ENCODE measurements around the gene NPSR1. TPM values are rescaled to one million over a fixed set of nuclear protein-coding genes. Genes with fewer than 3 reads are reported as not detected.

NPSR1 gene
- total and polyA plus RNA-seq, 9 of the 15 experiments (the other 6 are each of a cell fraction or from before 2014, with no cell fraction given), result not detected

DNA sequence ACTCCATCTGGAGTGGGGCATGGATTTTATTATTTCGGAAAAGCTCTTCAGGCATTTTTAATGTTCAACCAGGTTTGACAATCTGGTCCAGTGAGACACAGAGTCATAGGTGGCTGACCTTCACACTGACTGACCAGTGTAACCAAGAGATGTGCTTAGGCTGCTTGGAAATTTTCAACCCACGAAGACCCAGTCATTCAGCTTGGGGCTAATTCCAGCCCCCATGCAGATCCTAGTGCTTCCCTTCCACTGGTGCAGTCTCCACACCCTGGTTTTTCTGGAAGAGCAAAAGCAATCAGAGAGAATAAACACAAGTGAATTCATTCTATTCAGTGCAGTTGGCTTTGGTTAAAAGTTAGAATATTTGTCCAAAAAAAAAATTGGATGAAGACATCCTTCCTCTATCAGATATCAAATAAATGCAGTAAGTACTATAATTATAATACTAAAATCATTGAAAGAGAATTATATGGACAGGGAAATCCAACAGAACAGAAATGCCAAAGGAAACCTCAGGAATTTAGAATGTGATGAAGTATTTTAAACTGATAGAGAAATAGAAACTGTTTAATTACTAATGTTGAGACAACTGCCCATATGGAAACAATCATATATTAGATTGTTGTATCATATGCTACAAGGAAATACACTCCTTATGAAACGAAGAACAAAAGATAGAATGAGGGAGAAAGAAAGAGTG, 178.0 kb downstream of the NPSR1 start:
- no peak for FAIRE-seq
- Histone ChIP-seq H2AFZ (ENCODE audit: low read depth, low read length) (no peak overlapping the region), H3K9me1 (ENCODE audit: control insufficient read depth, insufficient read depth, low read length) (no peaks in the 10 kb centered on the region), H3K36me3 (ENCODE audit: control insufficient read depth, insufficient read depth, low read length) (no peaks in the 10 kb centered on the region), H3K9ac (ENCODE audit: insufficient read depth in 1 of 2, low read depth in 2 of 2, low read length in 2 of 2) (no peak overlapping the region), H3K27me3 (ENCODE audit: control insufficient read depth in 2 of 2, insufficient read depth in 2 of 2, low read length in 2 of 2) (no peaks in the 10 kb centered on the region; a peak in 1 of 5 replicates), H3K79me2 (ENCODE audit: control insufficient read depth, insufficient read depth, low read length) (no peaks in the 10 kb centered on the region), H3K4me1 (replicated peaks in 1 of 2; ENCODE audit: control insufficient read depth in 2 of 2, insufficient read depth in 2 of 2, low read length in 2 of 2) (no peaks in the 10 kb centered on the region), H3K4me2 (ENCODE audit: insufficient read depth, low read length) (no peak overlapping the region), H4K20me1 (replicated peaks; ENCODE audit: control insufficient read depth, insufficient read depth, low read length) (no peaks in the 10 kb centered on the region), H3K4me3 (no peak overlapping the region), H3K9me3 (replicated peaks; ENCODE audit: control insufficient read depth, insufficient read depth, low read depth, low read length) (no peaks in the 10 kb centered on the region), H3K27ac (ENCODE audit: extremely low read depth, low read depth, low read length) (no peak overlapping the region)
- in situ Hi-C loops (cut with MboI) (no loop called here), intact Hi-C loops (cut with micrococcal nuclease) (no loop called here)
- WGBS (ENCODE audit: insufficient coverage, low coverage, missing lambda C conversion rate), result 0% methylated on average over 3 of the region's 3 CpGs
- DNase-seq (ENCODE audit: extremely low read depth in 1 of 4, low spot score in 3 of 4), result no peak
- no peak for ATAC-seq
- no TSS peak for BruUV-seq (replicated peaks)
- ChIA-PET POLR2A (no interaction called here), CTCF (ENCODE audit: low intra/inter-chr PET ratio) (no interaction called here)
- TF ChIP-seq, protein P1, sequence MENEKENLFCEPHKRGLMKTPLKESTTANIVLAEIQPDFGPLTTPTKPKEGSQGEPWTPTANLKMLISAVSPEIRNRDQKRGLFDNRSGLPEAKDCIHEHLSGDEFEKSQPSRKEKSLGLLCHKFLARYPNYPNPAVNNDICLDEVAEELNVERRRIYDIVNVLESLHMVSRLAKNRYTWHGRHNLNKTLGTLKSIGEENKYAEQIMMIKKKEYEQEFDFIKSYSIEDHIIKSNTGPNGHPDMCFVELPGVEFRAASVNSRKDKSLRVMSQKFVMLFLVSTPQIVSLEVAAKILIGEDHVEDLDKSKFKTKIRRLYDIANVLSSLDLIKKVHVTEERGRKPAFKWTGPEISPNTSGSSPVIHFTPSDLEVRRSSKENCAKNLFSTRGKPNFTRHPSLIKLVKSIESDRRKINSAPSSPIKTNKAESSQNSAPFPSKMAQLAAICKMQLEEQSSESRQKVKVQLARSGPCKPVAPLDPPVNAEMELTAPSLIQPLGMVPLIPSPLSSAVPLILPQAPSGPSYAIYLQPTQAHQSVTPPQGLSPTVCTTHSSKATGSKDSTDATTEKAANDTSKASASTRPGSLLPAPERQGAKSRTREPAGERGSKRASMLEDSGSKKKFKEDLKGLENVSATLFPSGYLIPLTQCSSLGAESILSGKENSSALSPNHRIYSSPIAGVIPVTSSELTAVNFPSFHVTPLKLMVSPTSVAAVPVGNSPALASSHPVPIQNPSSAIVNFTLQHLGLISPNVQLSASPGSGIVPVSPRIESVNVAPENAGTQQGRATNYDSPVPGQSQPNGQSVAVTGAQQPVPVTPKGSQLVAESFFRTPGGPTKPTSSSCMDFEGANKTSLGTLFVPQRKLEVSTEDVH (IDR thresholded peaks at IDR 0.05; ENCODE audit: low read depth, partially characterized antibody), result no peak
- TF ChIP-seq FOXJ2 (tag; IDR thresholded peaks at IDR 0.05) (no peak), CHD2 (IDR thresholded peaks at IDR 0.05; ENCODE audit: low read depth, low read length) (no peak), NR1H2 (CRISPR knock-in tag; IDR thresholded peaks at IDR 0.05) (no peak), SREBF2 (CRISPR knock-in tag; IDR thresholded peaks at IDR 0.05) (no peak), RHOXF2B (CRISPR knock-in tag; conservative IDR thresholded peaks at IDR 0.05) (no peak), ERF (CRISPR knock-in tag; IDR thresholded peaks at IDR 0.05) (no peak), ILK (tag; IDR thresholded peaks at IDR 0.05; ENCODE audit: borderline replicate concordance, low read depth) (no peak), OTX1 (CRISPR knock-in tag; IDR thresholded peaks at IDR 0.05) (no peak), RNF2 (IDR thresholded peaks at IDR 0.05) (no peak), KHSRP (IDR thresholded peaks at IDR 0.05) (no peak)
- TF ChIP-seq, protein P2, sequence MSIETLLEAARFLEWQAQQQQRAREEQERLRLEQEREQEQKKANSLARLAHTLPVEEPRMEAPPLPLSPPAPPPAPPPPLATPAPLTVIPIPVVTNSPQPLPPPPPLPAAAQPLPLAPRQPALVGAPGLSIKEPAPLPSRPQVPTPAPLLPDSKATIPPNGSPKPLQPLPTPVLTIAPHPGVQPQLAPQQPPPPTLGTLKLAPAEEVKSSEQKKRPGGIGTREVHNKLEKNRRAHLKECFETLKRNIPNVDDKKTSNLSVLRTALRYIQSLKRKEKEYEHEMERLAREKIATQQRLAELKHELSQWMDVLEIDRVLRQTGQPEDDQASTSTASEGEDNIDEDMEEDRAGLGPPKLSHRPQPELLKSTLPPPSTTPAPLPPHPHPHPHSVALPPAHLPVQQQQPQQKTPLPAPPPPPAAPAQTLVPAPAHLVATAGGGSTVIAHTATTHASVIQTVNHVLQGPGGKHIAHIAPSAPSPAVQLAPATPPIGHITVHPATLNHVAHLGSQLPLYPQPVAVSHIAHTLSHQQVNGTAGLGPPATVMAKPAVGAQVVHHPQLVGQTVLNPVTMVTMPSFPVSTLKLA (conservative IDR thresholded peaks at IDR 0.05), result no peak
- TF ChIP-seq, protein P3, sequence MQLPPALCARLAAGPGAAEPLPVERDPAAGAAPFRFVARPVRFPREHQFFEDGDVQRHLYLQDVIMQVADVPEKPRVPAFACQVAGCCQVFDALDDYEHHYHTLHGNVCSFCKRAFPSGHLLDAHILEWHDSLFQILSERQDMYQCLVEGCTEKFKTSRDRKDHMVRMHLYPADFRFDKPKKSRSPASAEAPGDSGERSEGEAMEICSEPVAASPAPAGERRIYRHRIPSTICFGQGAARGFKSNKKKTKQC (CRISPR knock-in tag; IDR thresholded peaks at IDR 0.05), result no peak
- TF ChIP-seq, protein P4, sequence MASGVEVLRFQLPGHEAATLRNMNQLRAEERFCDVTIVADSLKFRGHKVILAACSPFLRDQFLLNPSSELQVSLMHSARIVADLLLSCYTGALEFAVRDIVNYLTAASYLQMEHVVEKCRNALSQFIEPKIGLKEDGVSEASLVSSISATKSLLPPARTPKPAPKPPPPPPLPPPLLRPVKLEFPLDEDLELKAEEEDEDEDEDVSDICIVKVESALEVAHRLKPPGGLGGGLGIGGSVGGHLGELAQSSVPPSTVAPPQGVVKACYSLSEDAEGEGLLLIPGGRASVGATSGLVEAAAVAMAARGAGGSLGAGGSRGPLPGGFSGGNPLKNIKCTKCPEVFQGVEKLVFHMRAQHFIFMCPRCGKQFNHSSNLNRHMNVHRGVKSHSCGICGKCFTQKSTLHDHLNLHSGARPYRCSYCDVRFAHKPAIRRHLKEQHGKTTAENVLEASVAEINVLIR (CRISPR knock-in tag; IDR thresholded peaks at IDR 0.05), result no peak
- TF ChIP-seq, protein P5, sequence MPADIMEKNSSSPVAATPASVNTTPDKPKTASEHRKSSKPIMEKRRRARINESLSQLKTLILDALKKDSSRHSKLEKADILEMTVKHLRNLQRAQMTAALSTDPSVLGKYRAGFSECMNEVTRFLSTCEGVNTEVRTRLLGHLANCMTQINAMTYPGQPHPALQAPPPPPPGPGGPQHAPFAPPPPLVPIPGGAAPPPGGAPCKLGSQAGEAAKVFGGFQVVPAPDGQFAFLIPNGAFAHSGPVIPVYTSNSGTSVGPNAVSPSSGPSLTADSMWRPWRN (IDR thresholded peaks at IDR 0.05; ENCODE audit: low read depth), result no peak
- TF ChIP-seq, protein P6, sequence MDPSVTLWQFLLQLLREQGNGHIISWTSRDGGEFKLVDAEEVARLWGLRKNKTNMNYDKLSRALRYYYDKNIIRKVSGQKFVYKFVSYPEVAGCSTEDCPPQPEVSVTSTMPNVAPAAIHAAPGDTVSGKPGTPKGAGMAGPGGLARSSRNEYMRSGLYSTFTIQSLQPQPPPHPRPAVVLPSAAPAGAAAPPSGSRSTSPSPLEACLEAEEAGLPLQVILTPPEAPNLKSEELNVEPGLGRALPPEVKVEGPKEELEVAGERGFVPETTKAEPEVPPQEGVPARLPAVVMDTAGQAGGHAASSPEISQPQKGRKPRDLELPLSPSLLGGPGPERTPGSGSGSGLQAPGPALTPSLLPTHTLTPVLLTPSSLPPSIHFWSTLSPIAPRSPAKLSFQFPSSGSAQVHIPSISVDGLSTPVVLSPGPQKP (CRISPR knock-in tag; IDR thresholded peaks at IDR 0.05), result no peak

Measured in K562 (cell line).